HG02885 (cell line): ENCODE results near the gene FHIT.
A peak's percentile ranks its signal among the peaks of the same experiment; 100 is the strongest.

Source experiments
- ATAC-seq: cut with Tn5 transposase; IDR thresholded peaks from one replicate; pipeline ENCODE4 v1.9.1; 2021; ENCODE audit warnings: mild to moderate bottlenecking; ENCODE audit not compliant: unreplicated experiment, poor library complexity

Gene FHIT

GRCh38 chr3:59908280-59908679 is 1343.0 kb downstream of the FHIT start:
- ATAC-seq, result no peak

GRCh38 chr3:59904296-59904695 is 1347.0 kb downstream of the FHIT start:
- ATAC-seq, result no peak

GRCh38 chr3:59899061-59899460 is 1352.2 kb downstream of the FHIT start:
- ATAC-seq, result no peak

- no peak for ATAC-seq
Measured at GRCh38 chr3:59895972-59896371, 1355.3 kb downstream of the FHIT start.

- no peak for ATAC-seq
Measured at GRCh38 chr3:59894425-59895121, 1356.7 kb downstream of the FHIT start.

- no peak for ATAC-seq
Measured at GRCh38 chr3:59890639-59891038, 1360.6 kb downstream of the FHIT start.

- ATAC-seq, result no peak
Measured at GRCh38 chr3:59886790-59887189, 1364.5 kb downstream of the FHIT start.

DNA sequence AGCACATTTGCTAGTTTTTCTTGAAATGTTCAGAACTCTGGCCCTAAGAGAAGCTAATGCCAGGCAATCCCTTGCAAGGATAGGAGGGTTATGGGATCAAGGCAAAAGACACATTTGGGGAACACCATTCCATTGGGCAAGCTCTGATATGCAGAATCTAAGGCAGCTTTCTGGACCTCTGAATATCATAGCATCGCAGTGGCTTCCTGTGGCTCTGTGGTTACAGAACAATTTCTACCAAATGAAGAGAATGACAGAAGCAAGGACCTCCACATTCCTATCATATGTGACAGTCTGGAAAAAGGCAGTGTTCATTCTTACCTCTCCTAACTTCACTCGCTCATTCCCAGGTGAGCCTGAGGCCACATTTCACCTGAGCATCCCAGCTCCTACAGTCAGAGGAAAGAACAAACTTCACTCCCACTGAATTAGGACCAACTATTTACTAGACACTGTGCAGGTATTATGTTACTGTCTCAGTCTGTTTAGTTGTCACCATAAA is 1365.3 kb downstream of the FHIT start:
- no peak for ATAC-seq

DNA sequence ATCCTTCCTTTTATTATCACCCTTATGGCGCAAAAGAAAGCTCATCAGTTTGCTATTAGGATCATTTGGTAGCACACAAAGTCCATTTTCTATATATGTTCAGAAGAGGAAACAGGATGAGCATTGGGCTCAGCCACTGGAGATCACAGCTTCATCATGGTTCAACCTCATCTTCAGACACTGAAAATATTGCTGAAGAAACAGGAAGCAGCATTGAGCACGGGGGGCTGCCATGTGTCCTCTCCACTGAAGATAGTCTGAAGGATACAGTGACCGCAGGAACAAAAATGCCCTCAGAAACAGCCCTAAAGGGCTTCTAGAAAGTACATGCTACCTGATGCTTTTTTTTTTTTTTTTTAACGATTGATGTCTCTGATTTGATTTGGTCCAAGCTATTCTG is 1366.2 kb downstream of the FHIT start:
- no peak for ATAC-seq

- ATAC-seq, result no peak
Measured at GRCh38 chr3:59884409-59884808, 1366.8 kb downstream of the FHIT start.

- no peak for ATAC-seq
Measured at GRCh38 chr3:59882746-59883145, 1368.5 kb downstream of the FHIT start.

DNA sequence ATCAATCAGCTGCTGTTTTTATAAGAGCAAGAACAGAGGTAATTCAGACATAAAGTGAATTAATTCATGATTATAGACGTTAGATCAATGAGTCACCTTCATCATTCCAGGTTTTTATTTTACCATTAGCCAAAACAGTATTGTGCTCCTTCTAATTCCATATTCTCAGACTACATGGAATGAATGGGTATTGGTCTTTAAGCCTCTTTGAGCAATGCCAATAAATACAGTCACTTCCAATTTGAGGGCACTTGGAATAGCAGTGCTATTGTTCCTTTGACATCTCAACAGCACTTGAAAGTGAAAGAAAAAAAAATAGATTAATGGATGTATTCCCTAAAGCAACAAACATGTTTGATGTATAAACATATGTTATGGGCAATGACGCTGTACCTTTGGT is 1370.5 kb downstream of the FHIT start:
- ATAC-seq, result no peak

- no peak for ATAC-seq
Measured at GRCh38 chr3:59879031-59879581, 1372.1 kb downstream of the FHIT start.

- ATAC-seq, result no peak
Measured at GRCh38 chr3:59878038-59878427, 1373.2 kb downstream of the FHIT start.

GRCh38 chr3:59877263-59878037 is 1373.8 kb downstream of the FHIT start:
- no peak for ATAC-seq

- no peak for ATAC-seq
Measured at GRCh38 chr3:59876533-59877062, 1374.7 kb downstream of the FHIT start.

DNA sequence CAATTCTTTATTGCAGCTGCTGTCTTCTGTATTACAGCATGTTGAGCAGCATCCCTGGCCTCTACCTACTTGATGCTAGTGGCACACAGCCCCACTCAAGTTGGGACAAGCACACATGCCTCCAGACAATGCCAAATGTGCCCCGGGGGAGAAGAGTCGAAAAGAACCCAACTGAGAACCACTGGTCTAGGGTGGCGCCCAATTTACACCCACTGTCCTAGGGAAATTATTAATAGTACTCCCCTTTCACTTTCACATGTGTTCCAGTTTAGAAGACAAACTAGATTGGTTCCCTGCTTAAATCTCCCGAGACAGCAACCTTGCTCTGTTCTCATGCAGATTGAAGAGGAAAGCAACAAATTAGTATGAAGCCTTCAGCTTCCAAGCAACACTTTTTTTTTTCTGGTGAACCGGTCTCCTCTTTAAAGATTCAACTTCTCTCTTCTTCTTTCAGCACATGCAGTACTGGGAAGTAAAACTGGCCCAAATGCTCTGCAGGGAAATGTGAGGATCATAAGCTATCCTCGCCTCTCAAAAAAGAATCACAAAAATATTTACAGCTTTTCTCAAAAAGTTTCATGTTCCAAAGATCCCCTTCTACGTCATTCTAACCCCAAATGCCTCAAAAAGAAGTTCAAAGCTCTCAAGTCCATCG is 1377.5 kb downstream of the FHIT start:
- ATAC-seq, result peak; percentile 43

GRCh38 chr3:59872128-59872527 is 1379.1 kb downstream of the FHIT start:
- ATAC-seq, result no peak

DNA sequence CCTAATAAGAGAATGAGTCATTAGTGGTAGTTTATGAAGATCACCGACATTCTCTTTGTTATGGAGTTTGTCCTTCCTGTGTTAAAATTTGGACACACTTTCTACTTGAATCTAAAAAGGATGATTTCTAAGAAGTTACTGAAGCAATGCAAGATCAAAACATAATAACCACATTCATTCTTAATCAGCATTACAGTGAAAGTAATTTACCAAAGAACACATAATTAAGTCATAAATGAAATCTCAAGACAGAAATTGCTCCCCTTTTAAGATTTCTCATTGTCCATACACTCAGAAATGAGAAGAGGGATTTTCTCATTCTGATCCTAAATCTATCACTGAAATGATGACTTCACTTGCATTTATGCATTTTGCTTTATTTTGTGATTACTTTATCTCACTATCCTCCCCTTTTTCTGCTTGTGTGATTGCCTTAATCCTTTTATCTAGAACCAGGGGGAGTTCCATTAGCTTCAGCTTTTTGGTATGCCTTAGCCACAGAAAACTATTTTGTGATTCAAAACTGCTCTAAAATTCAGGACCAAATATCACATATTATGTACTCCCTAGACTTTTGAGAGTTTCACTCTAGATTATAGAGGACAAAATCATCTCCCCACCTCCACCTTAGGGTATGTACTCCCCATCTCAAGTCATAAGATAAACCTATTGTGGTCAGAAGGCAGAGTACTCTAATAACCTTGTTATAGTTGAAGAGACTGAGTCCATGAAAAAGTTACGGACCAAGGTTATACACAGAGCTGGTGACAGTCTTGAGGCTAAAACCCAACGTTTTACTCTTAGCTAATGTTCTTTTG is 1383.9 kb downstream of the FHIT start:
- ATAC-seq, result no peak

DNA sequence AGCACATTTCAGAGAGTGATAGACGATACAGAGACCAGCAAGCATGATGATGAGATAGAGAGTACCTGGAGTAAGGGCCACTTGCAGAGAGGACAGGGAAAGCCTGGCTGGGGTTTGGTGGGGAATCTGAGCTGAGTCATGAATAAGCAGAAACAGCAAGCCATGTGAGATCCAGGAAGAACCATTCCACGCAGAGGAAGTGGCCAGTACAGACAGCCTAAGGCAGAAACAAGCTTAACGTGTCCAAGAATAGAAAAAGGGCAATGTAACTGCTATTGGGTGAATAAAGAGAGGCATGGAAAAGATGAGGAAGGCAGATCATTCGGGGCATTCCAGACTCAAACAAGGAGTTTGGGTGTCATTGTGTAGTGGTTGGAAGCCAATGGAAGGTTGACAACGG is 1385.2 kb downstream of the FHIT start:
- no peak for ATAC-seq
